Tibial nerve (tissue), 4 donors: ENCODE data around the gene GHDC.

Experiments used
- EP300 ChIP-seq, 2 donors: sonication (generic); formaldehyde crosslinking; IDR thresholded peaks; one replicate each; pipeline ENCODE4 v1.6.1; 2017; ENCODE audit warnings: antibody characterized with exemption in 2 of 2, mild to moderate bottlenecking in 1 of 2
- POLR2A ChIP-seq, 2 donors: fragments of 450-650 bp; IDR thresholded peaks; one replicate each; pipeline ENCODE4 v1.6.1; 2017; ENCODE audit warnings: antibody characterized with exemption in 2 of 2, mild to moderate bottlenecking in 2 of 2, moderate library complexity in 2 of 2
- TF ChIP-seq, protein P1 (sequence below), 5 experiments: fragments of 200-600 bp in 3 of 5; fragments of 450-650 bp in 2 of 5; sonication (generic) in 3 of 5; IDR thresholded peaks; one replicate each; pipeline ENCODE4 v1.5.1; 2016 to 2019; ENCODE audit warnings: antibody characterized with exemption in 5 of 5, mild to moderate bottlenecking in 3 of 5, moderate library complexity in 2 of 5

DNA sequence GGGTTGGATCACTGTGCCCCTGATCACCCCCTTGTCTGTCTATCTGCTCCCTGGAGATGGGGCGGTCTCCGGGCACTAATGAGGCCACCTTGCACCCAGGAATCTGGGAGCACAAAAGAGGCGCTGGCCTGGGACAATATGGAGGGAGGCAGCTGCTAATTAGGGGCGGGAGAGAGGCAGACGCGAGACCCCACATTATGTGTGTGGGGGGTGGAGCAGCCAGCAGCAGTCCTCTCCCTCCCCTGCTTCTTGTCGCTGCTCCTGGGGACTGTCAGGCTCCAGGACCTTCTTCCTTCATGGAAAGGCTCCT is 8.7 kb downstream of the GHDC start:
- TF ChIP-seq POLR2A (IDR thresholded peaks at IDR 0.05) (no peak), EP300 (IDR thresholded peaks at IDR 0.05) (no peak)
- TF ChIP-seq, protein P1, sequence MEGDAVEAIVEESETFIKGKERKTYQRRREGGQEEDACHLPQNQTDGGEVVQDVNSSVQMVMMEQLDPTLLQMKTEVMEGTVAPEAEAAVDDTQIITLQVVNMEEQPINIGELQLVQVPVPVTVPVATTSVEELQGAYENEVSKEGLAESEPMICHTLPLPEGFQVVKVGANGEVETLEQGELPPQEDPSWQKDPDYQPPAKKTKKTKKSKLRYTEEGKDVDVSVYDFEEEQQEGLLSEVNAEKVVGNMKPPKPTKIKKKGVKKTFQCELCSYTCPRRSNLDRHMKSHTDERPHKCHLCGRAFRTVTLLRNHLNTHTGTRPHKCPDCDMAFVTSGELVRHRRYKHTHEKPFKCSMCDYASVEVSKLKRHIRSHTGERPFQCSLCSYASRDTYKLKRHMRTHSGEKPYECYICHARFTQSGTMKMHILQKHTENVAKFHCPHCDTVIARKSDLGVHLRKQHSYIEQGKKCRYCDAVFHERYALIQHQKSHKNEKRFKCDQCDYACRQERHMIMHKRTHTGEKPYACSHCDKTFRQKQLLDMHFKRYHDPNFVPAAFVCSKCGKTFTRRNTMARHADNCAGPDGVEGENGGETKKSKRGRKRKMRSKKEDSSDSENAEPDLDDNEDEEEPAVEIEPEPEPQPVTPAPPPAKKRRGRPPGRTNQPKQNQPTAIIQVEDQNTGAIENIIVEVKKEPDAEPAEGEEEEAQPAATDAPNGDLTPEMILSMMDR (IDR thresholded peaks at IDR 0.05), result no peak
